Esophagus (tissue), 2 donors: ENCODE results near the gene HOXB9. TPM values are rescaled to one million over a fixed set of nuclear protein-coding genes. Genes with fewer than 3 reads are reported as not detected.

ENCODE experiments used
- H3K27ac ChIP-seq, 2 donors: one replicate each; pipeline ENCODE4 v1.5.1; 2013; ENCODE audit warnings: low read depth in 2 of 2, mild to moderate bottlenecking in 2 of 2, inconsistent platforms in 1 of 2, low read length in 1 of 2, moderate library complexity in 1 of 2
- H3K27me3 ChIP-seq, 2 donors: one replicate each; pipeline ENCODE4 v1.6.1; 2013; ENCODE audit warnings: low read length in 2 of 2, control low read depth in 1 of 2, mild to moderate bottlenecking in 1 of 2; ENCODE audit not compliant: insufficient read depth in 2 of 2, control insufficient read depth in 1 of 2
- H3K36me3 ChIP-seq, 2 donors: one replicate each; pipeline ENCODE4 v1.6.1; 2013; ENCODE audit warnings: low read length in 1 of 2; ENCODE audit not compliant: control insufficient read depth in 2 of 2, insufficient read depth in 2 of 2
- H3K4me1 ChIP-seq, 2 donors: one replicate each; pipeline ENCODE4 v1.6.1; 2013; ENCODE audit warnings: low read length in 1 of 2; ENCODE audit not compliant: control insufficient read depth in 2 of 2, insufficient read depth in 2 of 2
- H3K4me3 ChIP-seq, 2 donors: one replicate each; pipeline ENCODE4 v1.5.1; 2013; ENCODE audit warnings: low read length in 2 of 2, mild to moderate bottlenecking in 2 of 2, low read depth in 1 of 2, moderate library complexity in 1 of 2
- H3K9me3 ChIP-seq, 2 donors: one replicate each; pipeline ENCODE4 v1.6.1; 2013; ENCODE audit warnings: mild to moderate bottlenecking in 2 of 2, low read depth in 1 of 2, low read length in 1 of 2, moderate library complexity in 1 of 2; ENCODE audit not compliant: control insufficient read depth in 2 of 2, insufficient read depth in 1 of 2
- WGBS, 2 donors: extraction: QIAGEN DNeasy Blood & Tissue Kit; methylation state at CpG; one replicate each; pipeline ENCODE4 v1.1.7; 2013; 5-methylcytosine and 5-hydroxymethylcytosine counted together
- polyA plus RNA-seq, 2 donors: library from polyadenylated mRNA; stranded (reverse); fragments of 200-250 nt; gene quantifications; one replicate each; pipeline ENCODE4 v1.2.3, GENCODE V29; 2013
- donor health status: healthy with polysubstance abuse.
- donor health status: Bipolar disorder and iron deficiency.

HOXB9 gene
- polyA plus RNA-seq, 2 donors, result 0.02 TPM; not detected in 1

- no peaks in the 10 kb centered on the region for H3K36me3 ChIP-seq
- peaks cover 0 to 2% of the 10 kb centered on the region in 2 donors for H3K9me3 ChIP-seq
- H3K4me1 ChIP-seq, result peaks cover 10 to 11% of the 10 kb centered on the region in 2 donors
- peak overlapping the region in 1 of 2 donors; percentile 2 for H3K4me3 ChIP-seq
- H3K27me3 ChIP-seq, result peaks cover 6 to 66% of the 10 kb centered on the region in 2 donors
- H3K27ac ChIP-seq, result no peak overlapping the region
- WGBS, 2 donors, result 1% methylated on average over 69 of the region's 69 CpGs
These were observed 488 bp downstream of the HOXB9 start for GRCh38 chr17:48625495-48626244.

- peak overlapping the region in 1 of 2 donors; percentile 2 for H3K4me3 ChIP-seq
- H3K27me3 ChIP-seq, result peaks cover 6 to 71% of the 10 kb centered on the region in 2 donors
- no peak overlapping the region for H3K27ac ChIP-seq
These were observed 1.3 kb downstream of the HOXB9 start for GRCh38 chr17:48624544-48625494.

GRCh38 chr17:48624118-48624517, 2.0 kb downstream of the HOXB9 start:
- Histone ChIP-seq H3K27me3 (peaks cover 6 to 67% of the 10 kb centered on the region in 2 donors), H3K4me1 (peaks cover 10 to 11% of the 10 kb centered on the region in 2 donors), H3K27ac (no peak overlapping the region), H3K4me3 (no peak overlapping the region), H3K9me3 (peaks cover 0 to 2% of the 10 kb centered on the region in 2 donors), H3K36me3 (no peaks in the 10 kb centered on the region)
- WGBS, 2 donors, result 26 to 29% methylated on average over 5 of the region's 5 CpGs

More at GRCh38 chr17:48624544-48625494, 1.3 kb downstream of the HOXB9 start:
- Histone ChIP-seq H3K36me3 (no peaks in the 10 kb centered on the region), H3K4me1 (peaks cover 10 to 11% of the 10 kb centered on the region in 2 donors), H3K9me3 (peaks cover 0 to 2% of the 10 kb centered on the region in 2 donors)
- WGBS, 2 donors, result 2 to 3% methylated on average over 58 to 66 of the region's 66 CpGs

GRCh38 chr17:48623583-48623982, 2.6 kb downstream of the HOXB9 start:
- H3K27me3 ChIP-seq, result peaks cover 2 to 62% of the 10 kb centered on the region in 2 donors
- peaks cover 0 to 2% of the 10 kb centered on the region in 2 donors for H3K9me3 ChIP-seq
- WGBS, 2 donors, result 24 to 25% methylated on average over 4 of the region's 4 CpGs
- H3K36me3 ChIP-seq, result no peaks in the 10 kb centered on the region
- peaks cover 10 to 11% of the 10 kb centered on the region in 2 donors for H3K4me1 ChIP-seq
- no peak overlapping the region for H3K4me3 ChIP-seq
- no peak overlapping the region for H3K27ac ChIP-seq

GRCh38 chr17:48622857-48623256, 3.3 kb downstream of the HOXB9 start:
- Histone ChIP-seq H3K27me3 (peaks cover 2 to 64% of the 10 kb centered on the region in 2 donors), H3K4me1 (peaks cover 10 to 11% of the 10 kb centered on the region in 2 donors), H3K27ac (no peak overlapping the region), H3K4me3 (no peak overlapping the region), H3K36me3 (no peaks in the 10 kb centered on the region), H3K9me3 (peaks cover 0 to 2% of the 10 kb centered on the region in 2 donors)
- WGBS, 2 donors, result 30 to 36% methylated on average over 11 of the region's 11 CpGs

- Histone ChIP-seq H3K27me3 (peaks cover 11 to 64% of the 10 kb centered on the region in 2 donors), H3K36me3 (no peaks in the 10 kb centered on the region), H3K27ac (no peak overlapping the region), H3K9me3 (no peaks in the 10 kb centered on the region), H3K4me3 (no peak overlapping the region), H3K4me1 (peaks cover 10 to 11% of the 10 kb centered on the region in 2 donors)
- WGBS, 2 donors, result 25 to 33% methylated on average over 41 of the region's 41 CpGs
These were observed 4.5 kb downstream of the HOXB9 start for GRCh38 chr17:48621410-48622392.

- no peak overlapping the region for H3K4me3 ChIP-seq
- H3K4me1 ChIP-seq, result peaks cover 7 to 8% of the 10 kb centered on the region in 2 donors
- no peaks in the 10 kb centered on the region for H3K9me3 ChIP-seq
- H3K27ac ChIP-seq, result no peak overlapping the region
- 47 to 50% methylated on average over 6 of the region's 6 CpGs for WGBS, 2 donors
- H3K27me3 ChIP-seq, result peaks cover 11 to 63% of the 10 kb centered on the region in 2 donors
- H3K36me3 ChIP-seq, result no peaks in the 10 kb centered on the region
These were observed 5.6 kb downstream of the HOXB9 start for GRCh38 chr17:48620461-48621139.

- Histone ChIP-seq H3K27ac (no peak overlapping the region), H3K4me3 (no peak overlapping the region), H3K9me3 (no peaks in the 10 kb centered on the region), H3K4me1 (peaks cover 1 to 3% of the 10 kb centered on the region in 2 donors), H3K36me3 (no peaks in the 10 kb centered on the region), H3K27me3 (peaks cover 11 to 62% of the 10 kb centered on the region in 2 donors)
- 35 to 37% methylated on average over 32 of the region's 32 CpGs for WGBS, 2 donors
These were observed 6.2 kb downstream of the HOXB9 start for GRCh38 chr17:48619826-48620449.
